Duodenal mucosa (tissue), 2 donors: ENCODE results near the gene EDIL3.
"Not testable (repeated sequence)": the region's sequence is repeated elsewhere in the genome, so short reads cannot be mapped to it uniquely, and the experiment has no call there.

Experiments used
- H3K27ac ChIP-seq: one replicate; pipeline ENCODE4 v1.7.0; 2013; ENCODE audit warnings: low read depth, low read length
- H3K27me3 ChIP-seq, 2 donors: one replicate each; pipeline ENCODE4 v1.7.0; 2013; ENCODE audit warnings: low read length in 2 of 2, control low read depth in 1 of 2; ENCODE audit not compliant: insufficient read depth in 2 of 2, control insufficient read depth in 1 of 2
- H3K36me3 ChIP-seq, 2 donors: one replicate each; pipeline ENCODE4 v1.7.0; 2013; ENCODE audit warnings: low read length in 2 of 2, control low read depth in 1 of 2; ENCODE audit not compliant: insufficient read depth in 2 of 2, control insufficient read depth in 1 of 2
- H3K4me1 ChIP-seq, 2 donors: one replicate each; pipeline ENCODE4 v1.7.0; 2013; ENCODE audit warnings: low read length in 2 of 2, control low read depth in 1 of 2; ENCODE audit not compliant: insufficient read depth in 2 of 2, control insufficient read depth in 1 of 2
- H3K4me3 ChIP-seq, 2 donors: one replicate each; pipeline ENCODE4 v1.7.0; 2013; ENCODE audit warnings: low read length in 2 of 2, low read depth in 1 of 2
- H3K9ac ChIP-seq, 2 donors: one replicate each; pipeline ENCODE4 v1.7.0; 2013; ENCODE audit warnings: low read length in 2 of 2, low read depth in 1 of 2
- H3K9me3 ChIP-seq, 2 donors: one replicate each; pipeline ENCODE4 v1.7.0; 2013; ENCODE audit warnings: low read length in 2 of 2, control low read depth in 1 of 2; ENCODE audit not compliant: control insufficient read depth in 1 of 2

Gene EDIL3

DNA sequence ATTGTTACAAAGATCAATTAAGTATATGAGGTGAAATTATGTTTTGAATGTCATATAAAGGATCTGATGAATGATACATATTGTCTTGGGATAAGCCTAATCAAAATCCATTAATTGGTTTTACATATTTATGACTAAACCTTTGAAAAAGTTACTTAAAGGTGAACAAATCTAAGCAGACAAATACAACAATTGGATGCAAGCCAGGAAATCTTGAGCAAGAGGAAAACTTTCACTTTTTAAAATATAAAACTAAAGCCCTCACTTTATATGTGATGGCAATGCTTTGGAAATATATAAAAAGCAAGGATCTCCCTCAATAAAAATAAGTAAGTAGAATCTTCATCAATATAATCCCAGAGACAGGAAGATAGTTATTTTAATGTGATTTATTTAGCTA is 80.1 kb downstream of the EDIL3 start:
- no peak overlapping the region for H3K4me3 ChIP-seq
- H3K4me1 ChIP-seq: no peaks in the 10 kb centered on the region
- H3K36me3 ChIP-seq: no peaks in the 10 kb centered on the region
- H3K27ac ChIP-seq: no peak overlapping the region
- no peaks in the 10 kb centered on the region for H3K27me3 ChIP-seq
- no peak overlapping the region for H3K9ac ChIP-seq
- no peaks in the 10 kb centered on the region for H3K9me3 ChIP-seq

DNA sequence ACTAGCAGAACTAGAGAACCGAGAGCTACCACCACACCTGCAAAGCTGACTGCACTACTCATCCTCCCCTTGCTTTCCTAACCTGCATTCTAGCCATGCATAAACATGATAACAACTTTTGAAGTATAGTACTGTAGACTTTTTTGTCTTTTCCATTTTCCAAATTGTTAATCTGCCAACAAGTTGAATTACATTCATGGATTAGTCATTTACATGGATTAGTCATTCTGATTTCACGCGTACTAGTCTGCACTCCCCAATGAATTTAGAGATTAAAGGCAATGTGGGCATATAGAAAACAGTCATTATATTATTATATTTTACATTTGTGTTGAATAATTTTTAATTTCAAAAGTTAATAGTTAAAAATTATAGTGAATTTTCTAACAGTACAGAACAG is 81.4 kb downstream of the EDIL3 start:
- no peaks in the 10 kb centered on the region for H3K4me1 ChIP-seq
- no peaks in the 10 kb centered on the region for H3K9me3 ChIP-seq
- no peak overlapping the region for H3K27ac ChIP-seq

GRCh38 chr5:84301535-84301934 is 83.1 kb downstream of the EDIL3 start:
- Histone ChIP-seq H3K36me3 (no peaks in the 10 kb centered on the region), H3K9me3 (no peaks in the 10 kb centered on the region), H3K4me3 (no peak overlapping the region), H3K27me3 (no peaks in the 10 kb centered on the region), H3K4me1 (no peaks in the 10 kb centered on the region), H3K27ac (no peak overlapping the region), H3K9ac (no peak overlapping the region)

More for the DNA sequence above, 81.4 kb downstream of the EDIL3 start:
- Histone ChIP-seq H3K4me3 (no peak overlapping the region), H3K36me3 (no peaks in the 10 kb centered on the region), H3K9ac (no peak overlapping the region), H3K27me3 (no peaks in the 10 kb centered on the region)

- Histone ChIP-seq H3K9ac (no peak overlapping the region), H3K4me3 (no peak overlapping the region), H3K4me1 (no peaks in the 10 kb centered on the region), H3K36me3 (no peaks in the 10 kb centered on the region), H3K9me3 (no peaks in the 10 kb centered on the region), H3K27ac (no peak overlapping the region), H3K27me3 (no peaks in the 10 kb centered on the region)
Measured at GRCh38 chr5:84299959-84300358, 84.7 kb downstream of the EDIL3 start.

GRCh38 chr5:84298628-84299027 is 86.1 kb downstream of the EDIL3 start:
- no peak overlapping the region for H3K4me3 ChIP-seq
- no peaks in the 10 kb centered on the region for H3K4me1 ChIP-seq
- no peaks in the 10 kb centered on the region for H3K27me3 ChIP-seq
- H3K9ac ChIP-seq: no peak overlapping the region
- no peaks in the 10 kb centered on the region for H3K36me3 ChIP-seq
- H3K27ac ChIP-seq: no peak overlapping the region
- no peaks in the 10 kb centered on the region for H3K9me3 ChIP-seq

DNA sequence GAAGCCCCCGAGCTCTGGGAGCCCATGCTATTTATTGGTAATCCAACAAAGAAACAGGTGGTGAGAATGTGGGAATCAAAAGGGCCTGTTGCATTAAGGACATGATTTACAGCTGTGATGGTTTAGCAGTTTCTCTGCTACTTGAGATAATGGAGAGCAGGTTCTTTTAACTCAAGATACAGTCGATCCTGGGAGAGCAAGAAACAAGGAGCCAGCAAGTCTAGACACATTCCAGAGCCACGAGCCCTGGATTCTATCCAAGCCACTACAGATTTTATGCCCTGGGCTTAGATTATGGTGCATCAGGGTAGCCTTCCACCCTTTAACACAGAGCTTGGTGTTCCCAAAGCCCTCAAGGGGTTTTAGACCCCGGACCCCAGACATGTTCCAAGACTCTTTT is 87.0 kb downstream of the EDIL3 start:
- H3K27me3 ChIP-seq, H3K36me3 ChIP-seq, H3K9ac ChIP-seq, H3K4me1 ChIP-seq, H3K9me3 ChIP-seq, H3K4me3 ChIP-seq, H3K27ac ChIP-seq: not testable (repeated sequence)

GRCh38 chr5:84292788-84293653 is 91.7 kb downstream of the EDIL3 start:
- no peaks in the 10 kb centered on the region for H3K9me3 ChIP-seq
- H3K4me1 ChIP-seq: no peaks in the 10 kb centered on the region
- H3K9ac ChIP-seq: no peak overlapping the region
- no peak overlapping the region for H3K27ac ChIP-seq
- no peaks in the 10 kb centered on the region for H3K36me3 ChIP-seq
- no peaks in the 10 kb centered on the region for H3K27me3 ChIP-seq
- H3K4me3 ChIP-seq: no peak overlapping the region

GRCh38 chr5:84292000-84292642 is 92.6 kb downstream of the EDIL3 start:
- Histone ChIP-seq H3K4me1 (no peaks in the 10 kb centered on the region), H3K36me3 (no peaks in the 10 kb centered on the region), H3K27ac (no peak overlapping the region), H3K9ac (no peak overlapping the region), H3K27me3 (no peaks in the 10 kb centered on the region), H3K9me3 (no peaks in the 10 kb centered on the region), H3K4me3 (no peak overlapping the region)

GRCh38 chr5:84290673-84291072 is 94.0 kb downstream of the EDIL3 start:
- no peaks in the 10 kb centered on the region for H3K4me1 ChIP-seq
- no peak overlapping the region for H3K27ac ChIP-seq
- H3K27me3 ChIP-seq: no peaks in the 10 kb centered on the region
- no peaks in the 10 kb centered on the region for H3K36me3 ChIP-seq
- H3K4me3 ChIP-seq: no peak overlapping the region
- no peaks in the 10 kb centered on the region for H3K9me3 ChIP-seq
- no peak overlapping the region for H3K9ac ChIP-seq

DNA sequence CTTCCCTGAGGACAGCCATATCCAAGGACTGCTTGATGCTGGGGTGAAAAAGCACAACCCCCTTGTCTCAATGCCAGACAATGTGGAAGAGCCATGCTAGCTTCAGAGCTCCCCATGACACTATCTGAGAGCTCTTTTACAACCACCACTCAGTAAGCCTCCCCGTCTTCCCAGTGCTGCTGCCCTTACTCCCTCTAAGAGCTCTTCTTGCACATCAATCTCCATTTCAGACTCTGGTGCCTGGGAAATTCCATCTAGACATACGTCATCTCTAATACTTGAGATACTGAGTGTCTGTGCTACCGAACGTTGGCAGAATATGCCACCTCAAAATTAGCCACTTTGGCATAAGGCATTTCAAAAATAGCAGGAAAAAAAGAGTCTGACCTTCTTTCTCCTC is 94.5 kb downstream of the EDIL3 start:
- no peak overlapping the region for H3K4me3 ChIP-seq
- H3K9me3 ChIP-seq: no peaks in the 10 kb centered on the region
- no peak overlapping the region for H3K9ac ChIP-seq
- no peak overlapping the region for H3K27ac ChIP-seq
- no peaks in the 10 kb centered on the region for H3K36me3 ChIP-seq
- H3K27me3 ChIP-seq: no peaks in the 10 kb centered on the region
- no peaks in the 10 kb centered on the region for H3K4me1 ChIP-seq
